Measurements from ENCODE around the gene BMP6.

BMP6 gene

DNA sequence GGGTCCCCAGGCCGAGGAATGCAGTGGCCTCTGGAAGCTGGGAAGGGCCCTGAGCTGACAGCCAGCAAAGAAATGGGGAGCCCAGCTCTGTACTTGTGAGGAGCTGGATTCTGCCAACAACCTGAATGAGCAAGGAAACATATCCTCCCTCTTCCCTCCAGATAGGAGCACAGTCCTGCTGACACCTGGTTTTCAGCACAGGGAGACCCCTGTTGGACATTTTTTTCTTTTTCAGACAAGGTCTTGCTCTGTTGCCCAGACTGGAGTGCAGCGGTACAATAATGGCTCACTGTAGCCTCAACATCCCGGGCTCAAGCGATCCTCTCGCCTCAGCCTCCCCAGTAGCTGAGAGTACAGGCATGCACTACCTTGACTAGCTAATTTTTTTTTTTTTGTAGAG lies 21.5 kb downstream of the BMP6 start:
- ATAC-seq (ENCODE audit: low read depth), result no peak
- H3K4me1 Mint-ChIP-seq, result peaks cover 2% of the 10 kb centered on the region

GRCh38 chr6:7747901-7748504 lies 22.1 kb downstream of the BMP6 start:
- peaks cover 3% of the 10 kb centered on the region for H3K27me3 Mint-ChIP-seq
- H3K27ac Mint-ChIP-seq, result no peak overlapping the region
- H3K4me1 Mint-ChIP-seq, result peaks cover 2% of the 10 kb centered on the region
- H3K4me3 Mint-ChIP-seq, result no peak overlapping the region
- no peaks in the 10 kb centered on the region for H3K36me3 Mint-ChIP-seq
- DNase-seq (ENCODE audit: low spot score in 2 of 2), result no peak
- H3K9me3 Mint-ChIP-seq, result no peaks in the 10 kb centered on the region
- ATAC-seq (ENCODE audit: low read depth), result no peak

More for the DNA sequence above, 21.5 kb downstream of the BMP6 start:
- H3K27ac Mint-ChIP-seq, result no peak overlapping the region
- peaks cover 3% of the 10 kb centered on the region for H3K27me3 Mint-ChIP-seq
- H3K36me3 Mint-ChIP-seq, result no peaks in the 10 kb centered on the region
- DNase-seq (ENCODE audit: low spot score in 2 of 2), result no peak
- no peak overlapping the region for H3K4me3 Mint-ChIP-seq
- H3K9me3 Mint-ChIP-seq, result no peaks in the 10 kb centered on the region

DNA sequence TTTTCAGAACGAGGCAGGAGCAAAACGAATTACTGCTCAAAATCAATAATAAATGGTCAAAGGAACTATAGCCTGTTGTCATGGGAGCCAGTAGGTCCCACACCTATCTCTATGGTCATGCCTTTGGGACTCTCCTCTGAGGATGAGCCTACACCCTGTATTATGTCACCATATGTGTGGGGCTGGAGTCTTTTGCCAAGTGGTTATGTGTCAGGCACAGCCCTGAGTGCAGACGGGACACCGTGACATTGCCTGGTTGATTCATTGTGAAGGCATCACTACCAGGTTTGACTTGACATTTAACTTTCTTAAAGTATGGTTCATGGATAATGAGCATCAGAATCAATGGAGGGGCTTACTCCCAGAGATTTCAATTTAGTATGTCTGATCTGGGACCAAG lies 23.6 kb downstream of the BMP6 start:
- Mint-ChIP-seq H3K9me3 (no peaks in the 10 kb centered on the region), H3K27ac (no peak overlapping the region), H3K4me1 (peaks cover 2% of the 10 kb centered on the region), H3K27me3 (peaks cover 9% of the 10 kb centered on the region), H3K36me3 (no peaks in the 10 kb centered on the region), H3K4me3 (no peak overlapping the region)
- ATAC-seq (ENCODE audit: low read depth) (no peak), DNase-seq (ENCODE audit: low spot score in 2 of 2) (no peak)

DNA sequence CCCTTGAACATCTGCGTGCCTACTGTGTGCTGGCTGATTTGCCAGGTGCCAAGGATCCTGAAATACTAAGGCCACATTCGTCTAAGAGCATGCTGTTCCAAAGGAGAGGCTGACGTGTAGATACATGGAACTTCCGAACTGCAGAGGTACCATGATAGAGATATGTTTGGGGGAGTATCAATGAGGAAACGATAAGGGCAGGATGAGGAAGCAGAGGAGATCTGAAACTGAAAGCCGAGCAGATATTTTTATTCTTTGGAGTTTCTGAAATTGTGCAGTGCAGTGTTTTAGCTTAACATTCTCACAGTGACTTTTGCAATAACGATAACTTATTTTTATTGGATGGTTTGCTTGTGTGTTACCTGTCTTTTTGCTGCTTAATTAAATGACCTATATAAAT lies 24.3 kb downstream of the BMP6 start:
- DNase-seq (ENCODE audit: low spot score in 2 of 2), result no peak
- peak; percentile 41 for ATAC-seq (ENCODE audit: low read depth)

GRCh38 chr6:7758456-7758855 lies 32.6 kb downstream of the BMP6 start:
- DNase-seq (ENCODE audit: low spot score in 2 of 2), result no peak
- Mint-ChIP-seq H3K9me3 (peaks cover 2% of the 10 kb centered on the region), H3K27me3 (peaks cover 17% of the 10 kb centered on the region), H3K36me3 (no peaks in the 10 kb centered on the region), H3K4me3 (no peak overlapping the region), H3K27ac (no peak overlapping the region), H3K4me1 (no peaks in the 10 kb centered on the region)
- ATAC-seq (ENCODE audit: low read depth), result no peak

More for the DNA sequence above, 24.3 kb downstream of the BMP6 start:
- peaks cover 2% of the 10 kb centered on the region for H3K4me1 Mint-ChIP-seq
- H3K27me3 Mint-ChIP-seq, result peaks cover 10% of the 10 kb centered on the region
- no peak overlapping the region for H3K27ac Mint-ChIP-seq
- no peak overlapping the region for H3K4me3 Mint-ChIP-seq
- H3K9me3 Mint-ChIP-seq, result no peaks in the 10 kb centered on the region
- H3K36me3 Mint-ChIP-seq, result no peaks in the 10 kb centered on the region

GRCh38 chr6:7759320-7759719 lies 33.4 kb downstream of the BMP6 start:
- ATAC-seq (ENCODE audit: low read depth), result no peak
- DNase-seq (ENCODE audit: low spot score in 2 of 2), result no peak
- no peak overlapping the region for H3K27ac Mint-ChIP-seq
- no peak overlapping the region for H3K4me3 Mint-ChIP-seq
- no peaks in the 10 kb centered on the region for H3K36me3 Mint-ChIP-seq
- H3K4me1 Mint-ChIP-seq, result no peaks in the 10 kb centered on the region
- peaks cover 19% of the 10 kb centered on the region for H3K27me3 Mint-ChIP-seq
- peaks cover 2% of the 10 kb centered on the region for H3K9me3 Mint-ChIP-seq

GRCh38 chr6:7761051-7761450 lies 35.2 kb downstream of the BMP6 start:
- no peaks in the 10 kb centered on the region for H3K36me3 Mint-ChIP-seq
- ATAC-seq (ENCODE audit: low read depth) (no peak), DNase-seq (ENCODE audit: low spot score in 2 of 2) (no peak)
- no peak overlapping the region for H3K27ac Mint-ChIP-seq
- H3K27me3 Mint-ChIP-seq, result peaks cover 17% of the 10 kb centered on the region
- no peak overlapping the region for H3K4me3 Mint-ChIP-seq
- peaks cover under 1% of the 10 kb centered on the region for H3K9me3 Mint-ChIP-seq
- H3K4me1 Mint-ChIP-seq, result no peaks in the 10 kb centered on the region

GRCh38 chr6:7762760-7763159 lies 36.9 kb downstream of the BMP6 start:
- Mint-ChIP-seq H3K4me1 (no peaks in the 10 kb centered on the region), H3K9me3 (no peaks in the 10 kb centered on the region), H3K4me3 (no peak overlapping the region), H3K27me3 (peaks cover 15% of the 10 kb centered on the region), H3K27ac (no peak overlapping the region), H3K36me3 (no peaks in the 10 kb centered on the region)
- ATAC-seq (ENCODE audit: low read depth), result no peak
- no peak for DNase-seq (ENCODE audit: low spot score in 2 of 2)

GRCh38 chr6:7763881-7764280 lies 38.0 kb downstream of the BMP6 start:
- no peak overlapping the region for H3K4me3 Mint-ChIP-seq
- no peaks in the 10 kb centered on the region for H3K36me3 Mint-ChIP-seq
- ATAC-seq (ENCODE audit: low read depth), result no peak
- H3K27me3 Mint-ChIP-seq, result peaks cover 12% of the 10 kb centered on the region
- no peaks in the 10 kb centered on the region for H3K4me1 Mint-ChIP-seq
- H3K9me3 Mint-ChIP-seq, result no peaks in the 10 kb centered on the region
- no peak for DNase-seq (ENCODE audit: low spot score in 2 of 2)
- H3K27ac Mint-ChIP-seq, result no peak overlapping the region

DNA sequence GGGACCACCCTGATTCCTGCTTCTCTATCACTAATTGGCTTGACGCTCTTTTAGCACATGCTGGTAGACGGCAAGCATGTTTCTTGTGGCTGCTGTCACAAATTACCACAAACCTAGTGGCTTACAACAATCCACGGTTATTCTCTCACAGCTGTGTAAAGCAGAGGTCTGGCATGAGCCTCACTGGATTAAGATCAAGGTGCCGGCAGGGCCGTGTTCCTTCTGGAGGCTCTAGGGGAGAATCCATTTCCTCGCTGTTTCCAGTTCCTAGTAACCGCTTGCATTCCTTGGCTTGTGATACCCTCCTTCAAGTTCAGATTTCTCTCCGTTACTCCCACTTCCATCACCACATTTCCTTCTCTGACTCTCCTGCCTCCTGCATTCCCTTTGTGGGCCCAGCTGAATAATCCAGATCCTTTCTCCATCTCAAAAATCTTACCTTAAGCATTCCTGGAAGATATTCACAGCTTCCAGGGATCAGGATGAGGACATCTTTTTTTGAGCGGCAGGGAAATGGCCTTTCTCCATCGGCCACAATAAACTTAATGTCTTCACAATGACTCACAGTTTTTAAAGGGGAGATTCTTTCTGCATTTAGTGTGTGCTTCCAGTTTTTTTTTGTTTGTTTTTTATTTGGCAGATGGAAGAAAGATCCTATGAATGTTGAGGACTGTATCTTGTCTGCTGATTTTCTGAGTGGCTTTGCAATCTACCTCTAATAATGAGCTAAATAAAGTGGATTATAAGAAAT lies 39.9 kb downstream of the BMP6 start:
- Mint-ChIP-seq H3K4me1 (no peaks in the 10 kb centered on the region), H3K36me3 (no peaks in the 10 kb centered on the region), H3K9me3 (no peaks in the 10 kb centered on the region), H3K27me3 (peaks cover 10% of the 10 kb centered on the region), H3K4me3 (no peak overlapping the region), H3K27ac (no peak overlapping the region)
- DNase-seq (ENCODE audit: low spot score in 2 of 2) (no peak), ATAC-seq (ENCODE audit: low read depth) (no peak)

GRCh38 chr6:7769702-7770101 lies 43.8 kb downstream of the BMP6 start:
- Mint-ChIP-seq H3K9me3 (no peaks in the 10 kb centered on the region), H3K4me1 (no peaks in the 10 kb centered on the region), H3K27me3 (peaks cover 11% of the 10 kb centered on the region), H3K36me3 (no peaks in the 10 kb centered on the region), H3K27ac (no peak overlapping the region), H3K4me3 (no peak overlapping the region)
- DNase-seq (ENCODE audit: low spot score in 2 of 2), result no peak
- no peak for ATAC-seq (ENCODE audit: low read depth)

DNA sequence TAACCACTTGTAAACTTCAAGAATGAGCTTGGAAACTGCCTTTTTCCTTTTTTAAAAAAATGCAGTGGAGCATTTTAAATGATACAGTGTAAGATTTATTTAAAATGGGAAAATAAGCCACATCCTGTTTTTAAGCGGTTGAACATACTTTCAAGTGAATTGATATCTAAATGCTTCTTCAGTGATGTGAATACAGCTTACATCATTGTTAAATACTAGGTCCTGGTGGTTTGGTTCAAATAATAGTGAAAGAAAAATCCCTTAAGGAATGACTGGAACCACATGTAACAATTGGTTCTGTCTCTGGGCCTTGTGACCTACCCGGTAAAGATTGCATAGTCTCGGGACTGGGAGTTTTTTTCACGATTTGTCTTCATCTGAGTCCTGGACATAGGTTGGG lies 44.2 kb downstream of the BMP6 start:
- Mint-ChIP-seq H3K27ac (no peak overlapping the region), H3K36me3 (no peaks in the 10 kb centered on the region), H3K4me3 (no peak overlapping the region), H3K27me3 (peaks cover 11% of the 10 kb centered on the region), H3K4me1 (no peaks in the 10 kb centered on the region), H3K9me3 (no peaks in the 10 kb centered on the region)
- no peak for ATAC-seq (ENCODE audit: low read depth)
- DNase-seq (ENCODE audit: low spot score in 2 of 2), result no peak

DNA sequence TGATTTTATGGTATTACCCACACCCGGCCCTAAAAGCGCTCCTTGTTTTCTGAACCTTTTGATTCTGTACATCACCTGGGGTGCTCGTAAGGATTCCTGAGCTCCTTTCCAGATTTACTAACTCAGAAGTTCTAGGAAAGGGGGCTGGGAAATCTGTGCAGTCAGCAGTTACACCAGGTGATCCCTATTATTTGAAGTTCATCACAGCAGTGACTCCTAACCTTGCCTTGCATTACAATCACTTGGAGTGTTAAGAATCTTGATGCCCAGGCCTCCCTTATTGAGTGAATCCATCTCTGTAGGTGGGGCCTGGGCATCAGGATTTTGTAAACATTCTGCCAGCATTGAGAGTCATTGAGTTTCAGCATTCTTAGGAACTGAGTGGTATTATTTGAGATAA lies 44.7 kb downstream of the BMP6 start:
- H3K9me3 Mint-ChIP-seq, result no peaks in the 10 kb centered on the region
- ATAC-seq (ENCODE audit: low read depth) (no peak), DNase-seq (ENCODE audit: low spot score in 2 of 2) (no peak)
- no peak overlapping the region for H3K27ac Mint-ChIP-seq
- peaks cover 11% of the 10 kb centered on the region for H3K27me3 Mint-ChIP-seq
- no peaks in the 10 kb centered on the region for H3K36me3 Mint-ChIP-seq
- H3K4me1 Mint-ChIP-seq, result no peaks in the 10 kb centered on the region
- H3K4me3 Mint-ChIP-seq, result no peak overlapping the region

GRCh38 chr6:7773322-7773721 lies 47.4 kb downstream of the BMP6 start:
- no peak for ATAC-seq (ENCODE audit: low read depth)
- Mint-ChIP-seq H3K4me3 (no peak overlapping the region), H3K36me3 (no peaks in the 10 kb centered on the region), H3K27me3 (peaks cover 14% of the 10 kb centered on the region), H3K27ac (no peak overlapping the region), H3K4me1 (peaks cover 5% of the 10 kb centered on the region), H3K9me3 (no peaks in the 10 kb centered on the region)
- DNase-seq (ENCODE audit: low spot score in 2 of 2), result no peak

GRCh38 chr6:7773914-7774313 lies 48.0 kb downstream of the BMP6 start:
- H3K27me3 Mint-ChIP-seq, result peaks cover 17% of the 10 kb centered on the region
- no peak for ATAC-seq (ENCODE audit: low read depth)
- H3K9me3 Mint-ChIP-seq, result no peaks in the 10 kb centered on the region
- H3K4me3 Mint-ChIP-seq, result no peak overlapping the region
- H3K27ac Mint-ChIP-seq, result no peak overlapping the region
- no peak for DNase-seq (ENCODE audit: low spot score in 2 of 2)
- peaks cover 5% of the 10 kb centered on the region for H3K4me1 Mint-ChIP-seq
- no peaks in the 10 kb centered on the region for H3K36me3 Mint-ChIP-seq
